PFSK-1 (cell line): ENCODE results near the gene FOXP4.

Experiments used
- FOXP2 ChIP-seq: optimal IDR thresholded peaks from 2 replicates; pipeline ENCODE3; 2011; ENCODE audit warnings: borderline replicate concordance, control low read depth, inconsistent platforms; ENCODE audit not compliant: insufficient read depth; ENCODE audit errors: extremely low read length, extremely low read depth
- POLR2AphosphoS5 ChIP-seq: IDR thresholded peaks from 2 replicates; pipeline ENCODE4 v1.6.1; 2012; ENCODE audit warnings: low read depth, mild to moderate bottlenecking, control low read depth, low read length, moderate library complexity
- SIN3A ChIP-seq: IDR thresholded peaks from 2 replicates; pipeline ENCODE4 v1.6.1; 2012; ENCODE audit warnings: mild to moderate bottlenecking, low read length, moderate library complexity, borderline replicate concordance; ENCODE audit not compliant: insufficient read depth
- TAF1 ChIP-seq: IDR thresholded peaks from 2 replicates; pipeline ENCODE4 v1.6.1; 2012; ENCODE audit warnings: low read length, control low read depth, borderline replicate concordance; ENCODE audit not compliant: insufficient read depth
- TF ChIP-seq, protein P1 (sequence below), 2 experiments: IDR thresholded peaks; 2 replicates each; pipeline versions ENCODE4 v1.6.1 to v1.8.0; 2011 to 2012; ENCODE audit warnings: low read depth in 2 of 2, low read length in 2 of 2, control low read depth in 1 of 2, inconsistent platforms in 1 of 2, mild to moderate bottlenecking in 1 of 2, moderate library complexity in 1 of 2; ENCODE audit not compliant: insufficient read depth in 1 of 2

DNA sequence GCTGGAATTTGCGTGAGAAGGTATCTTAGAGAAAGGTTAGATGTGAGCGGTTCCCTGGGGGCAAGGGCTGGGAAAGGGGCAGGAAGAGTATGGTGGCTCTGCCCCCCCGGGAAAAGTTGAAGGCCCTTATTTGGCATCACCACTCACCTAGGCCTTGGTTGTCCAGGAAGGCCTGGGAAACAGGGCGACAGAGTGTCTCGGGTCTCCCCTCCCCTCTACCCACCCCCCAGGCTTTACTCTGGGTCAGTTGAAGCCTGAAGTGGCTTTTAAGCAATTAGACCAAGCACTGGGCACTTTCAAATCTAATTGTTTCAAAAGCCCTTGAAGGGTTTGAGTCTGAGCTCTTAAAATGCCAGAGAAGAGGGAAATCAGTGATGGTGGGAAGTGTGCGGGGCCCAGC, 30.2 kb upstream of the FOXP4 start:
- TF ChIP-seq TAF1 (no peak), POLR2AphosphoS5 (no peak), SIN3A (no peak), FOXP2 (no peak)
- TF ChIP-seq, protein P1, sequence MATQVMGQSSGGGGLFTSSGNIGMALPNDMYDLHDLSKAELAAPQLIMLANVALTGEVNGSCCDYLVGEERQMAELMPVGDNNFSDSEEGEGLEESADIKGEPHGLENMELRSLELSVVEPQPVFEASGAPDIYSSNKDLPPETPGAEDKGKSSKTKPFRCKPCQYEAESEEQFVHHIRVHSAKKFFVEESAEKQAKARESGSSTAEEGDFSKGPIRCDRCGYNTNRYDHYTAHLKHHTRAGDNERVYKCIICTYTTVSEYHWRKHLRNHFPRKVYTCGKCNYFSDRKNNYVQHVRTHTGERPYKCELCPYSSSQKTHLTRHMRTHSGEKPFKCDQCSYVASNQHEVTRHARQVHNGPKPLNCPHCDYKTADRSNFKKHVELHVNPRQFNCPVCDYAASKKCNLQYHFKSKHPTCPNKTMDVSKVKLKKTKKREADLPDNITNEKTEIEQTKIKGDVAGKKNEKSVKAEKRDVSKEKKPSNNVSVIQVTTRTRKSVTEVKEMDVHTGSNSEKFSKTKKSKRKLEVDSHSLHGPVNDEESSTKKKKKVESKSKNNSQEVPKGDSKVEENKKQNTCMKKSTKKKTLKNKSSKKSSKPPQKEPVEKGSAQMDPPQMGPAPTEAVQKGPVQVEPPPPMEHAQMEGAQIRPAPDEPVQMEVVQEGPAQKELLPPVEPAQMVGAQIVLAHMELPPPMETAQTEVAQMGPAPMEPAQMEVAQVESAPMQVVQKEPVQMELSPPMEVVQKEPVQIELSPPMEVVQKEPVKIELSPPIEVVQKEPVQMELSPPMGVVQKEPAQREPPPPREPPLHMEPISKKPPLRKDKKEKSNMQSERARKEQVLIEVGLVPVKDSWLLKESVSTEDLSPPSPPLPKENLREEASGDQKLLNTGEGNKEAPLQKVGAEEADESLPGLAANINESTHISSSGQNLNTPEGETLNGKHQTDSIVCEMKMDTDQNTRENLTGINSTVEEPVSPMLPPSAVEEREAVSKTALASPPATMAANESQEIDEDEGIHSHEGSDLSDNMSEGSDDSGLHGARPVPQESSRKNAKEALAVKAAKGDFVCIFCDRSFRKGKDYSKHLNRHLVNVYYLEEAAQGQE (IDR thresholded peaks at IDR 0.05; ENCODE audit: insufficient read depth in 1 of 2, low read depth in 2 of 2, low read length in 2 of 2): no peak
